DND-41 (cell line): Measurements from ENCODE around the gene COL20A1.

Source experiments
- ATAC-seq: fragments of 200-7000 bp; cut with Tn5 transposase; 3 replicates; pipeline ENCODE4 v1.9.1; 2021; ENCODE audit warnings: low read depth; ENCODE audit not compliant: insufficient read depth
- DNase-seq: peaks from one replicate; pipeline ENCODE4 v3.0.0-alpha.2; 2020
- H2AFZ ChIP-seq: 2 replicates; pipeline ENCODE4 v1.6.0; 2012; ENCODE audit warnings: low read depth, low read length
- H3K27ac ChIP-seq: 2 replicates; pipeline ENCODE4 v1.5.1; 2012; ENCODE audit warnings: low read length, inconsistent platforms
- H3K27me3 ChIP-seq: fragments of 200-600 bp; sonication (generic); 2 replicates; pipeline ENCODE4 v1.6.0; 2012; ENCODE audit warnings: low read length, mild to moderate bottlenecking, inconsistent platforms; ENCODE audit not compliant: insufficient read depth, poor library complexity
- H3K36me3 ChIP-seq: 2 replicates; pipeline ENCODE4 v1.5.1; 2012; ENCODE audit warnings: low read length, inconsistent platforms; ENCODE audit not compliant: insufficient read depth
- H3K4me1 ChIP-seq: 2 replicates; pipeline ENCODE4 v1.5.1; 2012; ENCODE audit warnings: mild to moderate bottlenecking, low read length; ENCODE audit not compliant: insufficient read depth
- H3K4me2 ChIP-seq: 2 replicates; pipeline ENCODE4 v1.6.0; 2012; ENCODE audit warnings: mild to moderate bottlenecking, moderate library complexity, low read length, inconsistent platforms; ENCODE audit not compliant: insufficient read depth
- H3K4me3 ChIP-seq, 2 experiments: fragments of 200-600 bp in 1 of 2; shearing (Covaris generic) in 1 of 2; 2 replicates each; pipeline ENCODE4 v1.5.1; 2012 to 2016; ENCODE audit warnings: inconsistent platforms in 2 of 2, low read length in 2 of 2, mild to moderate bottlenecking in 2 of 2, low read depth in 1 of 2, moderate library complexity in 1 of 2
- H3K79me2 ChIP-seq: 2 replicates; pipeline ENCODE4 v1.6.0; 2012; ENCODE audit warnings: low read length, inconsistent platforms; ENCODE audit not compliant: insufficient read depth
- H3K9ac ChIP-seq: 2 replicates; pipeline ENCODE4 v1.6.0; 2012; ENCODE audit warnings: low read depth, mild to moderate bottlenecking, inconsistent platforms, low read length, moderate library complexity
- H3K9me3 ChIP-seq: 2 replicates; pipeline ENCODE4 v1.5.1; 2012; ENCODE audit warnings: low read length, moderate library complexity, mild to moderate bottlenecking, inconsistent platforms; ENCODE audit not compliant: insufficient read depth, severe bottlenecking
- H4K20me1 ChIP-seq: 2 replicates; pipeline ENCODE4 v1.6.0; 2012; ENCODE audit warnings: low read length; ENCODE audit not compliant: insufficient read depth
- CTCF ChIP-seq: IDR thresholded peaks from 2 replicates; pipeline ENCODE4 v1.5.1; 2012; ENCODE audit warnings: borderline replicate concordance, low read length, moderate library complexity, mild to moderate bottlenecking; ENCODE audit not compliant: poor library complexity, severe bottlenecking; ENCODE audit errors: extremely low read depth
- EZH2 ChIP-seq: IDR thresholded peaks from 3 replicates; pipeline ENCODE4 v1.6.1; 2012; ENCODE audit warnings: borderline replicate concordance, low read depth, mild to moderate bottlenecking, moderate library complexity, low read length, inconsistent platforms; ENCODE audit not compliant: severe bottlenecking

COL20A1 gene

GRCh38 chr20:63268256-63268655 lies 24.7 kb upstream of the COL20A1 start:
- no peak for ATAC-seq
- no peak for DNase-seq
- peaks cover 3% of the 10 kb centered on the region; the same call in 1 of the 2 replicates for H4K20me1 ChIP-seq
- H3K9me3 ChIP-seq, result no peaks in the 10 kb centered on the region
- no peak for TF ChIP-seq CTCF
- TF ChIP-seq EZH2, result no peak
- H3K79me2 ChIP-seq, result peaks cover 7% of the 10 kb centered on the region
- H2AFZ ChIP-seq, result no peak overlapping the region
- peaks cover 11% of the 10 kb centered on the region for H3K4me1 ChIP-seq
- H3K4me2 ChIP-seq, result no peak overlapping the region
- H3K27me3 ChIP-seq, result peaks cover 9% of the 10 kb centered on the region
- H3K36me3 ChIP-seq, result no peaks in the 10 kb centered on the region
- H3K4me3 ChIP-seq, result no peak overlapping the region
- no peak overlapping the region for H3K9ac ChIP-seq
- no peak overlapping the region for H3K27ac ChIP-seq

- peaks cover 13% of the 10 kb centered on the region for H3K79me2 ChIP-seq
- H3K4me1 ChIP-seq, result peaks cover 17% of the 10 kb centered on the region
- DNase-seq, result no peak
- peaks cover 9% of the 10 kb centered on the region for H4K20me1 ChIP-seq
- no peak overlapping the region for H2AFZ ChIP-seq
- H3K27me3 ChIP-seq, result peaks cover 9% of the 10 kb centered on the region
- ATAC-seq, result no peak
- H3K4me3 ChIP-seq, result no peak overlapping the region
- no peak for TF ChIP-seq EZH2
- TF ChIP-seq CTCF, result no peak
- H3K36me3 ChIP-seq, result no peaks in the 10 kb centered on the region
- H3K9ac ChIP-seq, result no peak overlapping the region
- no peaks in the 10 kb centered on the region for H3K9me3 ChIP-seq
- H3K27ac ChIP-seq, result no peak overlapping the region
- no peak overlapping the region for H3K4me2 ChIP-seq
Measured at GRCh38 chr20:63268671-63269439, 24.1 kb upstream of the COL20A1 start.

GRCh38 chr20:63269724-63270123 lies 23.3 kb upstream of the COL20A1 start:
- H3K4me2 ChIP-seq, result no peak overlapping the region
- peaks cover 21% of the 10 kb centered on the region for H3K79me2 ChIP-seq
- ATAC-seq, result no peak
- no peaks in the 10 kb centered on the region for H3K36me3 ChIP-seq
- H3K9ac ChIP-seq, result no peak overlapping the region
- peaks cover 15% of the 10 kb centered on the region for H4K20me1 ChIP-seq
- H3K4me1 ChIP-seq, result peaks cover 25% of the 10 kb centered on the region
- no peak for DNase-seq
- no peak overlapping the region for H3K27ac ChIP-seq
- no peaks in the 10 kb centered on the region for H3K9me3 ChIP-seq
- H2AFZ ChIP-seq, result no peak overlapping the region
- TF ChIP-seq CTCF, result no peak
- no peak for TF ChIP-seq EZH2
- peaks cover 9% of the 10 kb centered on the region for H3K27me3 ChIP-seq
- no peak overlapping the region for H3K4me3 ChIP-seq
